ENCODE data around the gene RBMS1.

Gene RBMS1

GRCh38 chr2:160406591-160407392 is 86.8 kb downstream of the RBMS1 start:
- peak; percentile 68 for DNase-seq

GRCh38 chr2:160405077-160405867 is 88.3 kb downstream of the RBMS1 start:
- no peak for DNase-seq

DNA sequence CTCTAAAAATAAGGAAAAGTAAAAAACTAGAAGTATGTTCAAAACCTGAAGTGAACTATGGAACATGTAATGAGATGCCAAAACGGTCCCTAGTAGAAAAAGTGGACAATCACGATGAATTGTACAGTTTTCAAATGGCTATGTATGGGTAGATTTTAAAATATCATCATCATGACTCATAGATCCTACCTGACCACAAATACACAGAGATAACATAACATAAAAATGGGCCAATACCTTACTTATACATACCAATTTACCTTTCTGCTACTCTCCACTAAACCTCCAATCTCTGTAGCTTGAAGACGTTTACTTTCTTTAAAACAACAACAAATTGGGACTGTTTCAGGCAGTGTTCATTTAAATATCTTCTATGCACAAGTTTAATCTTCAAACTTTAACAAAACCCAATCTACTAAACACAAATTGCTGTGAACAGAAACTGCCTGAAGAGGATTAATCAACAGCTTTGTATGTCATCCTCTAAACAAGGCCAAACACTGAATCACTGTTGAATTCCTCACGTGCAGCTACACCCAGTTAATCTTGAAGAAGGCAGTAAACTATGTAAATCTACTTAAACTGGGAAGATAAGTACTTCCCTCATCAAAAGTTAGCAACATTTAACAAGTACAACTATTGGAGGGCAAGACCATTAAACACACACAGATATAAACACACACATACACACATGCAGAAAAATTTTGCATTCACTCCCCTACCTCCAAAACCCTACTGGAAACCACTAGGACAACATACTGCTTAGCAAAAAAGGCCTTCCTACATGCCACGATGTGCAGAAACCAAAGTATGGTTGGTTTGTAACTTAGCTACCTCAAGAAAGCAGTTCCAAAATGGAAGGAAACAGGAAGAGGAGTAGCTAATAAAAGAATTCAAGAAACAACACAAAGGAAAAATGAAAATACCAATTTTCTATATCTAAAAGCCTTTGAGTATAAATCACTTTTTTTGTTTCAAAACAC is 90.3 kb downstream of the RBMS1 start:
- DNase-seq = no peak

DNA sequence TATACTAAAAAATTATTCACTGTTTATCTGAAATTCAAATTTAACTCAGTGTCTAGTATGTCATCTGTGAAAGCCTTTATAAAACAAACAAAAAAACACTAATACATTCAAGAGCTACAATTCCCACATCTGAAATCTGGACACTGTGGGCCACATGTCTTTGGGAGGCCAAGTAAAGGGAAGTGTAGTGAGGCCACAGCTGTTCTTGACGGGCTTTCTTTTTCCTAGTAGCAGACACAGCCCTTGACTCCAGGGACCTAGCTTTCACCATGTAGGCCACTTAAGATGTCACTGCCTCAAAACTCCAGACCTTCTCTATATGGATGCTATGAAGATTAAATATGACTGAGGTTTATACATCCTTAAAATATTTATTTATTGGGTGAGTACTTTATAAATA is 91.1 kb downstream of the RBMS1 start:
- DNase-seq = no peak

DNA sequence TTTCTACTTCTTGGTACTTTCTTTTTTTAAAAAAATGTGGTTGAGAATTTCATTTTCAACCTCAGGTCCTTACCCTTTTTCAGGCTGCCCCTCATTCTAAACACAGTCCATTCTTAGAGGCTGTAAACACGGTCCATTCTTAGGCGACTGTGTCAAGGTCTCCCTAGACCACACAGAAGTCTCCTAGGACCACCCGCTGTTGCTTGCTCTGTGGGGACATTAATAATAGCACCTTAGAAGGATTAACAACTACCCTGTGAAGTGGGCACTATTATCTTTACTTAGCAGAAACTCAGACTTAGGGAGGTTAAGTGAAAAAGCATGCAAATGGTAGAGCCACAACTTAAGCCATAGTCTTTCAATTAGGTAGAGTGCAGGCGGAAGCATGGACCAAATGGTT is 91.7 kb downstream of the RBMS1 start:
- no peak for DNase-seq

DNA sequence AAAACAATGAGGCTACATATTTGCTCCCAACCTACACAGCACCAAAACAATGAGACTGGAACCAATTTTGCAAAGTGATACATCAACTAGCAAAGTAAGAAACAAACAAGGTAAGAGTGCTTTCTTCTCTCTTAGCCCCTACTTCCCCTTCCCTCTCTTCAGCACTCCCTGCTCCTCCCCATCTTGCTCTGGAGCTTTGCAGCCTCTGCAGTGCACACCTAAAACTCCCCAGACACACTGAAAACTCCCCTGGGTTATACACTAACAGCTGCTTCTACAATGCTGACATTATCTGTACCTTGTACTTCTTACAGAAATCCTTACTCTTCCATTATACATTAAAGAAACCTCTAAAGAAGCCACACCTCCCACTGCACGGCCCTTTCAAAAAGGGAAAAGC is 93.7 kb downstream of the RBMS1 start:
- no peak for DNase-seq

DNA sequence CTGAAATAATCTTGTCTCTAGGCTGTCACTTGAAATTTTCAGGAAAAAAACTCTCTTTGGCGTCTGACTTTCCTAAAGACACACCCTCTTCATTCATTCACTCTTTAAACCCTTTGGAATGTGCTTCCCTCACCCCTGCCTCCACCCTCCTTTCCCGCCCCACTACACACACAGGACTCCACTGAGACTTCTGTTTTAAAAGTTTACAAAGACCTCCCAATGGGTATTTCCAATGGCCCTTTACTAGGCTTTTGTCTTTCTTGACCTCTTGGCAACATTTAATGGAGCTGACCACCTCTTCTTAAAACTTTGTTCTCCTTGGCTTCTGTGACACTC is 96.1 kb downstream of the RBMS1 start:
- no peak for DNase-seq

DNA sequence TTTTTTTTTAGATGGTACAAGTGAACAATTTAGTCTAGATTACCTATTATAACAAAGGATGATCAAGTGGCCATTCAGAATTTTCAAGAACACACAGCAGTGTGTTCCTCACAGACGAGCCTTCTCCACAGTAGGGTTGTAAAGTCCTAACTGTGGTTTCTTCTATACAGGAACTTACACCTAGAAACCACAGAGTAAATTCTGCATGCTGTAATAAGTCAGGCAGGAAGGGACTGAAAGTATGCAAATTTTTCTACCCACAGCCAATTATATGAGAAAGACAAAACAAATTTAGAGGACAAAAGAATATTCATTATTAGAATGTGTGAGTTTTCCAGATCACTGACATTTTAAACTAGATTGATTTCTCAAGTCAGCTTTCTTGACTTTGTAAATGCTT is 99.5 kb downstream of the RBMS1 start:
- DNase-seq = no peak

DNA sequence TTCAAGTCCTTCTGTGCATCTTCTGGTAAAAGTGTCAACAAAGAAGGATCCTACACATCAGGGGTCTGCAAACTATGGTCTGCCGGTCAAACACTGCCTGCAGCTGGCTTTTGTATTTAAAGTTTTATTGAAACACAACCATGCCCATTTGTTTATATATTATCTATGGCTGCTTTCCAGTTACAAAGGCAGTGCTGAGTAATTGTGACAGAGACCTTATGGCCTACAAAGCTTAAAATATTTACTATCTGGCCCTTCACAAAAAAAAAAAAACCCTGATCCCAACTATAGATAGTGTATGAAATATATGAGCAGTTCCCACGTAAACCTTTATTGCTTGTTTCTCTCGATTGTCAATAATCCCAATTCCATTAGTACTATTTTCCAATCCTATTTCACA is 101.4 kb downstream of the RBMS1 start:
- DNase-seq = no peak

DNA sequence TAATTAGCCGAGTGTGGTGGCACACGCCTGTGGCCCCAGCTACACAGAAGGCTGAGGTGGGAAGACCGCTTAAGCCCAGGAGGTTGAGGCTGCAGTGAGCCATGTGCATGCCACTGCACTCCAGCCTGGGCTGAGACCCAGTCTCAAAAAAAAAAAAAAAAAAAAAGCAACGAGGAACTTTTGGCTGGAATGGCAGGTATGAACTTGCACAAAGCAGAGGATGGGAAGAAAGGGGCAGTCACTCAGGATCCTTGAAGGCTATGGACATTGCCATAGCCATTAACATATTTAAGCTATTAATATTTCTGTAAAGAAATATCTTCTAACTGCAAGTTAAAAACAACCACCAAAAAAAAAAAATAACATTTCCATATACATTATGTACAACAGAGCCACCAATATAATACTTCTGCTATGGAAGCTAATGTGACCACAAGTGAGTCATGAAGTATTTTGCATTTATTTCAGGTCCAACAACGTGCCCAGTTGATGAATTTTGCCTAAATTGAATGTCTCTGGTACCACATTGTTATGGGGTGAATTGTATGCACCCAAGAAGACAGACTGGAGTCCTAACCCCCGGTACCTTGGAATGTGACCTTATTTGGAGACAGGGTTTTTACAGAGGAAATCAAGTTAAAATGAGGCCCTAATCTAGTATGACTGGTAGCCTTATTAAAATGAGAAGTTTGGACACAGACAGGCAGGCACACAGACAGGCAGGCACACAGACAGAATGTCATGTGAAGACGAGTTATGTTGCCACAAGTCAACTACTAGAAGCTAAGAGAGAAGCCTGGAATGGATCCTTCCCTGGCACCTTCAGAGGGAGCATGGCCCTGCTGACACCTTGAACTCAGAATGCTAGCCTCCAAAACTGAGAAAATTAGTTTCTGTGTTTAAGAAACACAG is 102.8 kb downstream of the RBMS1 start:
- DNase-seq = no peak

- no peak for DNase-seq
These were observed 103.7 kb downstream of the RBMS1 start for GRCh38 chr2:160389875-160390274.

GRCh38 chr2:160388464-160389263 is 104.9 kb downstream of the RBMS1 start:
- DNase-seq = peak; percentile 43

GRCh38 chr2:160387558-160388262 is 105.9 kb downstream of the RBMS1 start:
- DNase-seq = no peak

- no peak for DNase-seq
These were observed 108.8 kb downstream of the RBMS1 start for GRCh38 chr2:160384791-160385190.

DNA sequence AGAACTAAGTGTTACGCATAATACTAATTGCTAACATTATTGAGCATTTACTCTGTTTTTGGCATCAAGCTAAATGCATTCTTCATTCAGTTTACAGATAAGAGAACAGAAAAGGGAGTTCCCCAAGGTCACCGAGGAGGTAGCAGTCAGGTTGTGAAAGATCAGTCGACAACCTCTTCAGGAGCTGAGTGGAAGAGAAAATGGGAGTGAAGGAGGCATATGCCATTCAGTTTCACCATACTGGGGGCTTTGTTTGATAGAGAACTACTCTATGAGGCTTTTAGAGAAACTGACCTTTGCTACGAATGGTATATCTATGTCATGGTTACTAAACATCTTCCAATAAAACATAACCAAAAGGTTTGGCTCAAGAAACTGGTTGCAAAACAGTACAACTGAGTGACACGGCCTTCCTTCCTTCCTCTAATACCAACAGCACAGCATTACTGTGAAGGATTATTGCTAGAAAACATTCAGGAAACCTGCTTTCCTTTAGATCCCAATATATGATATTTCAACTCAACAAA is 112.1 kb downstream of the RBMS1 start:
- no peak for DNase-seq

DNA sequence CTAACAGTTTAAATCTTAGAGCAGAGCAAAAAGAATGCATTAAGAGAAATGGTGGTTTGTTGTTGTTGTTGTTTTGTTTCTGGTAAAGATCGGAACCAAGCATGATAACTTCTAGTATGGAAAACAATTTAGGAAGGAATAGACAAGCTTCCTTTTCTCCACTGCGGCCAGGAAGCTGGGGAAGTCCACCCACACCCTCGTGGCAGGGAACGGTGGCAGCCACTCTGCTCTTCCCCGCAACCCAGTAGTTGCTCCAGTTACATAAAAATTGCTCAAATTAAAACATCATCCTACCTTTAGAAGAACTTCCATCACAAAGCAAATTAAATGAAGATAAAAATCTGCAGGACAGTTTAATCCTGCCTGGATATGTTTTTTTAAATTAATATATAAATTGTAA is 113.0 kb downstream of the RBMS1 start:
- DNase-seq = no peak

DNA sequence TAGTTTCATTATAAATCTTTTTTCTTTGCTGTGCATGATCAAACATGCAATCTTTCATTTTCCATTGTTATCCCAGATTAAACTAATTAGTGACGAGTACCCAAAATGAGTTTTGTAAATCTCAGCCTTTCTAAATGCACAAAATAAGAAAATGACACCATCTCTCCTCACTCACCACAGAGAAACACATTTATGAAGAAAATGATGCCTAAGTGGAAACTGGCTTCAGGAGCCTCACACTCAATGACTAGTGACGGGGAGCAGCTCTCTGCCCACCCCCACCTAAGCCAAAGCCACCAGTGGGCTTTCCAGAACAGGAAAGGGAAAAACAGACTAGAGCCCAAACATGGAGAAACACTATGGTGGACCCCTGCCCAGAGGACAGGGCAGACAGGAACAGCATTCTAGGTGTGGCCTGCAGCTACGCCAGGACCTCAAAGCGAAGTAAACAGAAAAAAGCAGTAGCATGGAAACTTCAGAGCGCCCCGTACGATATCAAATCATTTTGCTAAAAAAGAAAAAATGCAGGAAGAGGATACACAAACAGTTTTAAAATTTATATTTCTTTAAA is 113.5 kb downstream of the RBMS1 start:
- no peak for DNase-seq

DNA sequence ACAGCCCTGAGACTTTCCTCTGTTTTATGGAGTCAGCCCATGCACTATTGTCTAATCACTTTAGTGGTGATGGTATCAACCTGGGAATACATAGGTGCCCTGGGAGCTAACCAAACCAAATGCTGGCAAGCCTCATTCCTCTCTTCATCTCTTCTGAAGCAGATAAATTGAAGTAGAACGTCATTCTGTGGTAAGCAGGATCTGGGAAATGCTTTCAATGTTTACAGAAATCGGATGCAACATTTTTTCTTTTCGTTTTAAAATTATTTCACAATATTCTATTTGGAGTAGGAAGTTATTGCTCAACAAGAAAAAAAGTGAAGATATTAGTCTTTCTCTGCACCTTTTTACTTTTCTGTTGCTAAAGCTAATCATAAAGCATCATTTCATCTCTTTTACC is 114.2 kb downstream of the RBMS1 start:
- DNase-seq = no peak

GRCh38 chr2:160377204-160377995 is 116.2 kb downstream of the RBMS1 start:
- DNase-seq = no peak
